Testis (tissue), 2 donors: ENCODE results near the gene SRPK3.

Source experiments
- POLR2A ChIP-seq: fragments of 450-650 bp; IDR thresholded peaks from one replicate; pipeline ENCODE4 v1.6.1; 2017; ENCODE audit warnings: antibody characterized with exemption, mild to moderate bottlenecking, moderate library complexity
- TF ChIP-seq, protein P1 (sequence below), 3 experiments: fragments of 450-650 bp in 2 of 3; fragments of 200-600 bp in 1 of 3; sonication (generic) in 1 of 3; IDR thresholded peaks; one replicate each; pipeline ENCODE4 v1.5.1; 2016 to 2019; ENCODE audit warnings: antibody characterized with exemption in 3 of 3, mild to moderate bottlenecking in 2 of 3, moderate library complexity in 1 of 3

DNA sequence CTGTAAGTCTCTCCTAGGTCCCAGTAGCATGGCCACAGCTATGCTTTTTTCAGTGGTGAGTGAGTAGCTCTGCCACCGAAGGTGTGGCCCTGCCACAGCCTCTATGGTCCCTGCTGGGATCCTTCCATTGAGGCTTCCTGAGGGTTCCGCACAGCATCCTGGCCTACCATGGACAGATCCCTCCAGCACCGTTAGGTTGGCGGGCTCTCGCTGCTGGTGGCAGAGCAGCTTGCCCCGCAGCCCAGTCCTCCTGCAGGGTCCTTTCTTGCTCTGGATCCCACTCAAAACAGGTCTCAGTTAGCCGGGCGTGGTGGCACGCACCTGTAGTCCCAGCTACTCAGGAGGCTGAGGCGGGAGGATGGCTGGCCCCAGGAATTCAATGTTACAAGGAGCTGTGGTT, 51.9 kb downstream of the SRPK3 start:
- TF ChIP-seq, protein P1, sequence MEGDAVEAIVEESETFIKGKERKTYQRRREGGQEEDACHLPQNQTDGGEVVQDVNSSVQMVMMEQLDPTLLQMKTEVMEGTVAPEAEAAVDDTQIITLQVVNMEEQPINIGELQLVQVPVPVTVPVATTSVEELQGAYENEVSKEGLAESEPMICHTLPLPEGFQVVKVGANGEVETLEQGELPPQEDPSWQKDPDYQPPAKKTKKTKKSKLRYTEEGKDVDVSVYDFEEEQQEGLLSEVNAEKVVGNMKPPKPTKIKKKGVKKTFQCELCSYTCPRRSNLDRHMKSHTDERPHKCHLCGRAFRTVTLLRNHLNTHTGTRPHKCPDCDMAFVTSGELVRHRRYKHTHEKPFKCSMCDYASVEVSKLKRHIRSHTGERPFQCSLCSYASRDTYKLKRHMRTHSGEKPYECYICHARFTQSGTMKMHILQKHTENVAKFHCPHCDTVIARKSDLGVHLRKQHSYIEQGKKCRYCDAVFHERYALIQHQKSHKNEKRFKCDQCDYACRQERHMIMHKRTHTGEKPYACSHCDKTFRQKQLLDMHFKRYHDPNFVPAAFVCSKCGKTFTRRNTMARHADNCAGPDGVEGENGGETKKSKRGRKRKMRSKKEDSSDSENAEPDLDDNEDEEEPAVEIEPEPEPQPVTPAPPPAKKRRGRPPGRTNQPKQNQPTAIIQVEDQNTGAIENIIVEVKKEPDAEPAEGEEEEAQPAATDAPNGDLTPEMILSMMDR (IDR thresholded peaks at IDR 0.05) = no peak
- TF ChIP-seq POLR2A = no peak
